Fibroblast of lung (primary cell): ENCODE measurements around the gene DNMT1. TPM values are rescaled to one million over a fixed set of nuclear protein-coding genes. Genes with fewer than 3 reads are reported as not detected.

Source experiments
- DNase-seq, 2 donors: peaks; one replicate each; pipeline versions ENCODE4 v3.0.0 to v3.0.0-alpha.2; 2010; ENCODE audit warnings: low read depth in 2 of 2
- H2AFZ ChIP-seq: 2 replicates; pipeline ENCODE4 v1.5.1; 2012; ENCODE audit warnings: low read length, control low read depth, inconsistent platforms
- H3K27ac ChIP-seq: 2 replicates; pipeline ENCODE4 v1.5.1; 2011; ENCODE audit warnings: low read length, control low read depth; ENCODE audit not compliant: insufficient read depth
- H3K27me3 ChIP-seq: 2 replicates; pipeline ENCODE4 v1.5.1; 2011; ENCODE audit warnings: mild to moderate bottlenecking, low read length; ENCODE audit not compliant: control insufficient read depth, insufficient read depth
- H3K36me3 ChIP-seq: 2 replicates; pipeline ENCODE4 v1.5.1; 2011; ENCODE audit warnings: low read length; ENCODE audit not compliant: control insufficient read depth, insufficient read depth
- H3K4me1 ChIP-seq: 2 replicates; pipeline ENCODE4 v1.5.1; 2011; ENCODE audit warnings: low read length; ENCODE audit not compliant: control insufficient read depth, insufficient read depth; ENCODE audit errors: extremely low read depth
- H3K4me2 ChIP-seq: 2 replicates; pipeline ENCODE4 v1.5.1; 2011; ENCODE audit warnings: low read length, control low read depth; ENCODE audit not compliant: insufficient read depth; ENCODE audit errors: extremely low read depth
- H3K4me3 ChIP-seq, 4 experiments: fragments of 200-600 bp in 1 of 4; sonication (generic) in 1 of 4; replicated peaks in 1 of 4; 2 replicates each; pipeline ENCODE4 v1.5.1; 2011 to 2016; ENCODE audit warnings: low read length in 4 of 4, low read depth in 3 of 4, mild to moderate bottlenecking in 3 of 4, control low read depth in 2 of 4, inconsistent platforms in 1 of 4, mixed read lengths in 1 of 4; ENCODE audit not compliant: insufficient read depth in 1 of 4; ENCODE audit errors: control extremely low read depth in 1 of 4
- H3K79me2 ChIP-seq: 2 replicates; pipeline ENCODE4 v1.5.1; 2012; ENCODE audit warnings: mild to moderate bottlenecking, low read length, inconsistent platforms; ENCODE audit not compliant: control insufficient read depth, insufficient read depth
- H3K9ac ChIP-seq: 2 replicates; pipeline ENCODE4 v1.5.1; 2011; ENCODE audit warnings: mild to moderate bottlenecking, low read length, control low read depth; ENCODE audit not compliant: insufficient read depth
- H3K9me3 ChIP-seq: 2 replicates; pipeline ENCODE4 v1.5.1; 2012; ENCODE audit warnings: low read depth, low read length; ENCODE audit not compliant: control insufficient read depth, insufficient read depth
- H4K20me1 ChIP-seq: 2 replicates; pipeline ENCODE4 v1.5.1; 2011; ENCODE audit warnings: low read length; ENCODE audit not compliant: control insufficient read depth, insufficient read depth; ENCODE audit errors: extremely low read depth
- CTCF ChIP-seq, 2 donors: IDR thresholded peaks in 1 of 2; conservative IDR thresholded peaks in 1 of 2; 1 replicate in 1 of 2; 2 replicates in 1 of 2; pipeline ENCODE4 v1.5.1; 2011 to 2012; ENCODE audit warnings: low read length in 2 of 2, control low read depth in 1 of 2, inconsistent platforms in 1 of 2, low read depth in 1 of 2, mild to moderate bottlenecking in 1 of 2
- EZH2 ChIP-seq: IDR thresholded peaks from 2 replicates; pipeline ENCODE4 v1.5.1; 2012; ENCODE audit warnings: low read length, control low read depth, mild to moderate bottlenecking; ENCODE audit errors: missing control alignments
- polyA plus RNA-seq, 2 donors: library from polyadenylated mRNA; depleted of rRNA in 1 of 2; stranded (reverse) in 1 of 2; unstranded in 1 of 2; fragments of >200 nt; gene quantifications; 2 replicates each; pipeline ENCODE4 v1.2.1, GENCODE V29; 2011 to 2012; ENCODE audit warnings: missing spikeins in 1 of 2
- total RNA-seq: library from RNA; depleted of rRNA; stranded (reverse); fragments of >200 nt; gene quantifications from 2 replicates; pipeline ENCODE4 v1.2.1, GENCODE V29; 2014

The DNMT1 gene
- total and polyA plus RNA-seq, 2 donors (not counting 1 experiment from before 2014, with no cell fraction given) = 33.7 to 36.7 TPM

DNA sequence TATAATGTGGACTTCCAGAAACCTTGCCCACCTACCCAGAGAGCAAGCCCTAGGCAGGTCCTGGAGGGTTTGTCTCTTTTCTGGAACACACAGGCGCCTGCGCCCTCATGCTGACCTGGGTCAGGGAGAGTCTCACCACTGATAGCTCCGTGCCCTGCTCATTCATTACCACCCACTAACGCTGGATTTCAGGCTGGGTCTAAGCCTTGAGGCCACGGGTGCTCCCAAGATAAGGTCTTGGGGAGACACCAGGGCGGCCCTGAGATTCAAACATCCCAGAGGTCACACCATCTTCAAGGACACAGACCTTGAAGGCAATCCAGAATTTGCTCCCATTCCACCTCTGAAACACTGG lies 31.2 kb upstream of the DNMT1 start:
- TF ChIP-seq CTCF (conservative IDR thresholded peaks at IDR 0.05 in 1 of 2, IDR thresholded peaks at IDR 0.05 in 1 of 2; ENCODE audit: low read depth in 1 of 2, low read length in 2 of 2) (no peak), EZH2 (no peak)
- peak overlapping the region; percentile 30 for H3K9ac ChIP-seq
- H3K4me1 ChIP-seq = peaks cover 12% of the 10 kb centered on the region
- peaks cover 10% of the 10 kb centered on the region for H3K36me3 ChIP-seq
- peak overlapping the region; percentile 42 for H3K4me2 ChIP-seq
- peaks cover 38% of the 10 kb centered on the region for H3K79me2 ChIP-seq
- no peaks in the 10 kb centered on the region for H4K20me1 ChIP-seq
- peak overlapping the region; percentile 76 for H3K27ac ChIP-seq
- no peaks in the 10 kb centered on the region for H3K9me3 ChIP-seq
- no peaks in the 10 kb centered on the region for H3K27me3 ChIP-seq
- H2AFZ ChIP-seq = no peak overlapping the region
- no peak for DNase-seq
- peak overlapping the region in 1 of 4 experiments; percentile 15 for H3K4me3 ChIP-seq

DNA sequence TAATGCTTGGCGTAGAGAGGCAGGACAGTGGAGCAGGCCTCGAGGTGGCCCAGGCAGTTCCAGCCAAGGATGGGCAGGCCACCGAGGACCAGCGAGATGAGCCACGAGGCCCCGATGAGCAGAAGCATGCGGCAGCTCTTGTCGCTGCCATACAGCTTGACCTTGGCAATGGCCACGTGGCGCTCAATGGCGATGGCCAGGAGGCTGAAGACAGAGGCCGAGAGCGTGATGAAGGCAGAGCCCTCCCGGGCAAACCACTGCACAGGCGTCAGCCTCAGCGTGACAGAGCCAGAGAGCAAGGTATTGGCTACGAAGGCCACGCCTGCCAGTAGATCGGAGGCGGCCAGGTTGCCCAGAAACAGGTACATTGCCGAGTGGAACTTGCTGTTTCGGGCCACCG lies 29.6 kb upstream of the DNMT1 start:
- H3K4me1 ChIP-seq = peaks cover 12% of the 10 kb centered on the region
- no peak overlapping the region for H3K4me2 ChIP-seq
- peaks cover 24% of the 10 kb centered on the region for H3K79me2 ChIP-seq
- H2AFZ ChIP-seq = no peak overlapping the region
- no peaks in the 10 kb centered on the region for H3K27me3 ChIP-seq
- peaks cover 10% of the 10 kb centered on the region for H3K36me3 ChIP-seq
- no peak overlapping the region for H3K27ac ChIP-seq
- no peak overlapping the region for H3K4me3 ChIP-seq
- DNase-seq = no peak
- no peaks in the 10 kb centered on the region for H3K9me3 ChIP-seq
- TF ChIP-seq EZH2 = no peak
- no peak for TF ChIP-seq CTCF (conservative IDR thresholded peaks at IDR 0.05 in 1 of 2, IDR thresholded peaks at IDR 0.05 in 1 of 2; ENCODE audit: low read depth in 1 of 2, low read length in 2 of 2)
- no peak overlapping the region for H3K9ac ChIP-seq
- H4K20me1 ChIP-seq = no peaks in the 10 kb centered on the region

DNA sequence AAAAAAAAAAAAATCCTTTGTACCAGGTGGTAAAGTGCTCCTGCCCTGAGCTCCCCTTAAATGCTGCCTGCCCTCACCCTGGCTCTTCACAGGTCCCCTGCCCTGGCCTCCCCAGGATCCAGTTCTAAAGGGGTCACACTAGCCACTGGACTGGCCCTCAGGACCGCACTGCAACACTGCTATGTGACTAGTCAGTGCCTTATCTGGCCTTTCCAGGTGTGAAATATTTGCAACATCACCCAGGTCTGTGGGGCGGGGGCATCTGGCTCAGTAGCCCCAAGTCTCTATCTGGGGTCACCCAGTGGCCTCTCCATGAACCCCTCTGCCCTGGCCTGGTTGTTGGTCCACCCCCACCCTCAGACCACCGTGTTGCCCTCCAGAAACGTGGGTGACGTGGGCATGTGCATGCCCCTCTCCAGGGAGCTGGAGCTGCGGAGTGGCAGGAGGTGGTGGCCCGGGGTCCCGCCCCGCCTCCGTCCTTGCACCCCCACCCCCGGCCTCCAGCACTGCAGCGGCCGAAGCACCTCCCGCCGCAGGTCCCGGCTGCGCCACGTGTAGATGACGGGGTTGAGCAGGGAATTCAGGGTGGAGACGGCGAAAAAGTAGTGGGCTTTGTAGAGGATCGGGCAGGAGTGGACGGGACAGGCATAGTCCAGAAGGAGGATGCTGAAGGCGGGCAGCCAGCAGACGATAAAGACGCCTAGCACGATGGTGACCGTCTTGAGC lies 28.9 kb upstream of the DNMT1 start:
- Histone ChIP-seq H3K4me1 (peaks cover 12% of the 10 kb centered on the region), H3K79me2 (peaks cover 19% of the 10 kb centered on the region), H3K36me3 (peaks cover 10% of the 10 kb centered on the region), H3K27ac (no peak overlapping the region), H3K9me3 (no peaks in the 10 kb centered on the region), H3K4me2 (no peak overlapping the region), H3K4me3 (no peak overlapping the region), H3K9ac (no peak overlapping the region), H2AFZ (no peak overlapping the region), H3K27me3 (no peaks in the 10 kb centered on the region), H4K20me1 (no peaks in the 10 kb centered on the region)
- TF ChIP-seq CTCF (conservative IDR thresholded peaks at IDR 0.05 in 1 of 2, IDR thresholded peaks at IDR 0.05 in 1 of 2; ENCODE audit: low read depth in 1 of 2, low read length in 2 of 2) (no peak), EZH2 (no peak)
- no peak for DNase-seq
